Measurements from ENCODE around the gene ABHD14A.

ABHD14A gene

DNA sequence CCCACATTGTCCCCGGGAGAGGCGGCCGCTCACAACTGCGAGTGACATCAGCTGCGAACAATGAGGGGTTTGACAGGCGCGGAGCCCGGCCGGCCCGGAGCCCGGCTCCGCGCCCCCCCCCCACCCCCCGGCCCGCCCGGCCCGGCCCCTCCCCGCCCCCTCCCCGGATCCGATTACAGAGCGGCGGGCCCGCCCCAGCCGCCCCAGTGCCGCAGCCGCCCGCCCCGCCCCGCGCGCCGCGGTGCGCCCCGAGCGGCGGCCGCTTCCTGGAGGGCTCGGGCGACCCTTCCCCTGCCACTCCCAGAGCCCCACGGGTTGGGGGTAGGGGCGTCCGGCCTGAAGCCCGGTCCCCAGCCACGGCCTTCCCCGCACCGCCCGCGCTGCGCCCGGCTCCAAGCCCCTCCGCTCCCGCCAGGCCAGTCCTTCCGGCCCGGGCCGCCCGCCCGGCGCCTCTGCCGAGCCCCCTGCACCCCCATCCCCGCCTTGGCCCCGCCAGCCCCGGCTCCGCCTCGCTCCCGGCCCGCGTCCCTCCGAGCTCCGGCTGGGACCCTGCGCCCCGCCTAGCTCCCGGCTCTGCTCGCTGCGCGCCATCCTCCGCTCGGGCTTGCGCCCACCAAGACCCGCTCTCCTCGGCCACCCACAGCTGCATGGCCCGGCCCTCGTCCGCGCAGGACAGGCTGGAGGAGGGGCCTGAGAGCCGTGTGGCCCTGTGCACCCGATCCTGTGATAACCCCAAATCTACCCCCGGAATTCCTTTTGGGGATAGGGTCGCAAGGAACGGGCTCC lies 7.3 kb upstream of the ABHD14A start, which contains the start of gene PCBP4:
PCBP4 (minus strand) TSS at position 71 of the 786 bp plus-strand sequence. CDS start 6,214 bp downstream, outside the sequence.
- DNase-seq = peak; percentile 40
- H3K79me2 ChIP-seq (ENCODE audit: low read length) = no peaks in the 10 kb centered on the region
- 0 out of 2 replicates have a peak, but pooled peaks cover 4% of the 10 kb centered on the region for H3K4me1 ChIP-seq (ENCODE audit: low read length)
- TF ChIP-seq, protein P1, sequence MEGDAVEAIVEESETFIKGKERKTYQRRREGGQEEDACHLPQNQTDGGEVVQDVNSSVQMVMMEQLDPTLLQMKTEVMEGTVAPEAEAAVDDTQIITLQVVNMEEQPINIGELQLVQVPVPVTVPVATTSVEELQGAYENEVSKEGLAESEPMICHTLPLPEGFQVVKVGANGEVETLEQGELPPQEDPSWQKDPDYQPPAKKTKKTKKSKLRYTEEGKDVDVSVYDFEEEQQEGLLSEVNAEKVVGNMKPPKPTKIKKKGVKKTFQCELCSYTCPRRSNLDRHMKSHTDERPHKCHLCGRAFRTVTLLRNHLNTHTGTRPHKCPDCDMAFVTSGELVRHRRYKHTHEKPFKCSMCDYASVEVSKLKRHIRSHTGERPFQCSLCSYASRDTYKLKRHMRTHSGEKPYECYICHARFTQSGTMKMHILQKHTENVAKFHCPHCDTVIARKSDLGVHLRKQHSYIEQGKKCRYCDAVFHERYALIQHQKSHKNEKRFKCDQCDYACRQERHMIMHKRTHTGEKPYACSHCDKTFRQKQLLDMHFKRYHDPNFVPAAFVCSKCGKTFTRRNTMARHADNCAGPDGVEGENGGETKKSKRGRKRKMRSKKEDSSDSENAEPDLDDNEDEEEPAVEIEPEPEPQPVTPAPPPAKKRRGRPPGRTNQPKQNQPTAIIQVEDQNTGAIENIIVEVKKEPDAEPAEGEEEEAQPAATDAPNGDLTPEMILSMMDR (IDR thresholded peaks at IDR 0.05; ENCODE audit: low read length) = no peak
- no peak for TF ChIP-seq EZH2 (optimal IDR thresholded peaks at IDR 0.05; ENCODE audit: low read depth, low read length)
- TF ChIP-seq EZH2phosphoT487 (IDR thresholded peaks at IDR 0.05; ENCODE audit: low read length) = no peak
- no peaks in the 10 kb centered on the region for H3K9me2 ChIP-seq (replicated peaks; ENCODE audit: insufficient read depth, low read length)
- H3K9me3 ChIP-seq (replicated peaks; ENCODE audit: insufficient read depth, low read length) = no peaks in the 10 kb centered on the region
- no peaks in the 10 kb centered on the region for H3K36me3 ChIP-seq (replicated peaks; ENCODE audit: insufficient read depth, low read length)
- H3F3A ChIP-seq (ENCODE audit: insufficient read depth, low read length) = peaks cover 3% of the 10 kb centered on the region; the same call in 1 of the 2 replicates
- peak within 1 kb of the TSS; percentile 69 for H3K4me3 ChIP-seq (ENCODE audit: low read length)
- no peaks in the 10 kb centered on the region for H3K27me3 ChIP-seq (replicated peaks; ENCODE audit: insufficient read depth, low read length)
- H3K4me2 ChIP-seq (ENCODE audit: low read depth, low read length) = peak within 1 kb of the TSS; percentile 95
- H3K27ac ChIP-seq (ENCODE audit: low read length) = no peak within 1 kb of the TSS
- H4K20me1 ChIP-seq (ENCODE audit: insufficient read depth, low read length) = no peaks in the 10 kb centered on the region
- H3K9ac ChIP-seq (ENCODE audit: low read length) = peak within 1 kb of the TSS; percentile 63; the same call in 1 of the 2 replicates
- peak within 1 kb of the TSS; percentile 85 for H2AFZ ChIP-seq (ENCODE audit: low read length)

GRCh38 chr3:51968170-51968775 lies 6.6 kb upstream of the ABHD14A start:
- H3K9me3 ChIP-seq (replicated peaks; ENCODE audit: insufficient read depth, low read length) = no peaks in the 10 kb centered on the region
- H3K36me3 ChIP-seq (replicated peaks; ENCODE audit: insufficient read depth, low read length) = no peaks in the 10 kb centered on the region
- no peaks in the 10 kb centered on the region for H4K20me1 ChIP-seq (ENCODE audit: insufficient read depth, low read length)
- no peak overlapping the region for H3K27ac ChIP-seq (ENCODE audit: low read length)
- 0 out of 2 replicates have a peak overlapping the region, but pooled peaks have one; percentile 58 for H2AFZ ChIP-seq (ENCODE audit: low read length)
- no peak for DNase-seq
- TF ChIP-seq EZH2 (optimal IDR thresholded peaks at IDR 0.05; ENCODE audit: low read depth, low read length) = no peak
- TF ChIP-seq, protein P1 (IDR thresholded peaks at IDR 0.05; ENCODE audit: low read length) = no peak
- H3K9ac ChIP-seq (ENCODE audit: low read length) = peak overlapping the region; percentile 50; the same call in 1 of the 2 replicates
- 0 out of 2 replicates have a peak, but pooled peaks cover 4% of the 10 kb centered on the region for H3K4me1 ChIP-seq (ENCODE audit: low read length)
- peaks cover 3% of the 10 kb centered on the region; the same call in 1 of the 2 replicates for H3F3A ChIP-seq (ENCODE audit: insufficient read depth, low read length)
- peaks cover 1% of the 10 kb centered on the region; the same call in 1 of the 2 replicates for H3K79me2 ChIP-seq (ENCODE audit: low read length)
- H3K4me2 ChIP-seq (ENCODE audit: low read depth, low read length) = peak overlapping the region; percentile 95
- no peaks in the 10 kb centered on the region for H3K27me3 ChIP-seq (replicated peaks; ENCODE audit: insufficient read depth, low read length)
- peak overlapping the region; percentile 69 for H3K4me3 ChIP-seq (ENCODE audit: low read length)
- H3K9me2 ChIP-seq (replicated peaks; ENCODE audit: insufficient read depth, low read length) = no peaks in the 10 kb centered on the region

- no peak for TF ChIP-seq EZH2 (optimal IDR thresholded peaks at IDR 0.05; ENCODE audit: low read depth, low read length)
- TF ChIP-seq, protein P1 (IDR thresholded peaks at IDR 0.05; ENCODE audit: low read length) = no peak
- Histone ChIP-seq H3K4me3 (ENCODE audit: low read length) (no peak overlapping the region), H3K27ac (ENCODE audit: low read length) (no peak overlapping the region), H3K9ac (ENCODE audit: low read length) (no peak overlapping the region), H3K27me3 (replicated peaks; ENCODE audit: insufficient read depth, low read length) (no peaks in the 10 kb centered on the region), H3K4me1 (ENCODE audit: low read length) (peaks cover 5% of the 10 kb centered on the region), H3F3A (ENCODE audit: insufficient read depth, low read length) (peaks cover 4% of the 10 kb centered on the region; the same call in 1 of the 2 replicates), H3K9me3 (replicated peaks; ENCODE audit: insufficient read depth, low read length) (no peaks in the 10 kb centered on the region), H2AFZ (ENCODE audit: low read length) (no peak overlapping the region), H3K79me2 (ENCODE audit: low read length) (peaks cover 7% of the 10 kb centered on the region), H4K20me1 (ENCODE audit: insufficient read depth, low read length) (no peaks in the 10 kb centered on the region), H3K9me2 (replicated peaks; ENCODE audit: insufficient read depth, low read length) (no peaks in the 10 kb centered on the region), H3K36me3 (replicated peaks; ENCODE audit: insufficient read depth, low read length) (no peaks in the 10 kb centered on the region), H3K4me2 (ENCODE audit: low read depth, low read length) (no peak overlapping the region)
- DNase-seq = no peak
Measured at GRCh38 chr3:51968883-51969678, 5.8 kb upstream of the ABHD14A start.

Data from MM.1S (cell line).